ENCODE data around the gene DIABLO.
"Not testable (repeated sequence)": the region's sequence is repeated elsewhere in the genome, so short reads cannot be mapped to it uniquely, and the experiment has no call there.

DIABLO gene

DNA sequence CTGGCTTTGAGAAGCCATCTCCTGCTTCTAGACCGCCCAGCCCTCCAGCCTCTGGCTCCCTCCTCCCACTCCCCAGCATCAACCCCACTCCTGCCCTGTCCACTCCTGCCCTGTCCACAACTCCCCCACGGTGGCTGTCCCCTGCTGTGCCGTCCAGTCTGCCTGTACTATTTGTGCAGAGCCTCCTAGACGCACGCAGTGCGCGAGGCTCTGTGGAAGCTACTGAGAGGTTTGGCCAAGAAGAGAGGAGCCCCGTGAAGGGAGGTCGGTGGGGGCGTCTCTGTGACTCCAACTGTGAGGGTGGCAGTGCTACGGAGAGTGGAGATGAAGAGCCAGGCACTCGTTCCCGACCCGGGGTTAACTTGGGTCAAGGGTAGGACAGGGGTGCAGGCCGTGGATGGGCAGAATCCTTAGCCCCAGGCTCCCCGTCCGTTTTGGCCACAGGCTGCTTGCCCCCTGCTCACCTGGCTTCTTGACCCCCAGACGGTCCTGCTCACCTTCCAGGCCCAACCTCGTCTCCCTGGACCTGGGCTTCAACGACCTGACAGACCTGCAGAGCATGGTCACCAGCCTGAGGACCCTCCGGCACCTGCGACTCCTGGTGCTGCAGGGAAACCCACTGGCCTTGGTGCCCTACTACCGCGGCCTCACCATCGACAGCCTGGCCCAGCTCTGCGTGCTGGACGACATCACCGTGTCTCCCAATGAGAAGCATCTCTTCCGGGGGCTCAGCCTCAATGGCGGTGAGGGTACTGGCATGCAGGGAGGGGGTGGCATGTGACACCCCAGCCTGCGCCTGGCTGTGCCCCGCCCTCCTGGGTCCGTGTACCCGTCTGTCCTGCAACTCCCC is 36.0 kb downstream of the DIABLO start:
- DNase-seq (ENCODE audit: low spot score) = no peak
- no peak for FAIRE-seq

DNA sequence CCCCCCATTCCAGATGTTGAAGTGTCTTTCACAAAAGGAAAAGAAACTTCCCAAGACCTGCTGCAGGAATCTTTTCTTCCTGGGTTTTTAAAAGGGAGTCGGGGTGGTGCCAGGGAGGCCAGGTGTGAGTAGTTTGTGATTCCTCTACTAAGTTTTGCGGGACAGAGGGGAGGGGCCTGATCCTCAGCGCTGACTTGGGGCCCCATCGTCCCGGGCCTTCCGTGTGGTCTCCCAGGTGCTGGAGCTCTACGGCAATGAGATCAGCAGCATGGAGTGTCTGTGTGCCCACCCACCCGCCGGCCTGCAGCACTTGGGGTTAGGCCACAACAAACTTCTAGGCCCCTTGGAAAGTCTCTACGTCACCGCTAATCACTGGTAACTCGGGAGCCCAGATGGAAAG is 38.4 kb downstream of the DIABLO start:
- FAIRE-seq = no peak
- DNase-seq (ENCODE audit: low spot score) = no peak

DNA sequence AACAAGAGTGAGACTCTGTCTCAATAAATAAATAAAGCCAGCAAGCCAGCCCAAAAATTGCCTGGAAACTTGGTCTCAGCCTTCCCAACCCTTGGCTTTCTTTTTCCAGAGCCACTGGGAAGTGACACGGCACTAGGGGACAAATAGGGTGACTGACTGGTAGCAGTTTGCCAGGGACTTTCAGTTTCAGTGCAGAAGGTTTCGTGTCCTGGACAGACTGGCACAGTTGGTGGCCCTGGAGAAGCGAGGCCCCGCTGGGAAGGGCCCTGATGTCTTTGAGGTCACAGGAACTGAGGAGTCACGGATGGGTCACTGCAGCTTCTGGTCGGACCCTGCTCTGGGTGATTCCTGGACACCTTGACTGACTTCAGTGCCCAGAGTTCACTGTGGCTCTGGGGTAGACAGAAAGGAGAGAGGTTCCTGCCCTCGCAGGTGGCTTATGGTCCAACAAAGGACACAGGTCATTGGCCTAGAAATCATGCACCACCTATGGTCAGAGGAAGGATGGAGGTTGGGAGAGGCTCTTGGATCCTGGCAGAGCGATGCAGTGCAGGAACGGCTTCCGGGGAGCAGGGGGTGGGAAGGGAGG is 40.3 kb downstream of the DIABLO start:
- FAIRE-seq (no peak), DNase-seq (ENCODE audit: low spot score) (no peak)

DNA sequence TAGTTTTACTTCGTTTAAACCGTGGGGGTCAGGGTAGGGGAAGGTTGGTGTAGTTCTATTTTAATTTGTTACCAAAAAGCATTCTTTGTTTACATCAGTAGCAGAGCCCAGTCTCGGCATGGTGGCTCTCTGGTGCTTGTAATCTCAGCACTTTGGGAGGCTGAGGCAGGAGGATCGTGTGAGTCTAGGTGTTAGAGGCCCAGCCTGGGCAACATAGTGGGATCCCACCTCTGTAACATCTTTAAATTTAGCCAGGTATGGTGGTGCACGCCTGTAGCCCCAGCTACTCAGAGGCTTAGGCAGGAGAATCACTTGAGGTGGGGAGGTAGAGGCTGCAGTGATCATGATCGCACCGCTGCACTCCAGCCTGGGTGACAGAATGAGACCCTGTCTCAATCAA is 40.8 kb downstream of the DIABLO start:
- no peak for DNase-seq (ENCODE audit: low spot score)
- FAIRE-seq = no peak

DNA sequence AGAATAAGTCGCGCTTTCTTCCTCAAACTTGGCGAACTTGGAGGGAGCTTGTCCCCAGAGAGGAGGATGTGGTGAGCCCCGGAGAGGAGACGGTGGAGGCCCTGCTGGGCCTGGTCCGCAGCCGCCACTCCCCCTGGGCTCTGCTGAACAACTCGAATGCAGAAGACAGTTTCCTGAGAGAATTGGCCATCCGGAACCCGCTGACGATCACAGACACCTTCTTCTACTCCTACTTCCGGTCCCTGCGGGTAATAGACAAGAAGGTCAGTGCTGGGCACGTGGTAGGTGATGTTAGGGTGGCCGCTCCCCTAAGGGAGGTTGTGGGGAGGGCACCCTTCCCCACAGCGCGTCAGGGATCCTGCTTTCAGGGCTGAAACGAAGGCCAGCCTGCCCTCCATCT is 41.3 kb downstream of the DIABLO start:
- no peak for FAIRE-seq
- no peak for DNase-seq (ENCODE audit: low spot score)

DNA sequence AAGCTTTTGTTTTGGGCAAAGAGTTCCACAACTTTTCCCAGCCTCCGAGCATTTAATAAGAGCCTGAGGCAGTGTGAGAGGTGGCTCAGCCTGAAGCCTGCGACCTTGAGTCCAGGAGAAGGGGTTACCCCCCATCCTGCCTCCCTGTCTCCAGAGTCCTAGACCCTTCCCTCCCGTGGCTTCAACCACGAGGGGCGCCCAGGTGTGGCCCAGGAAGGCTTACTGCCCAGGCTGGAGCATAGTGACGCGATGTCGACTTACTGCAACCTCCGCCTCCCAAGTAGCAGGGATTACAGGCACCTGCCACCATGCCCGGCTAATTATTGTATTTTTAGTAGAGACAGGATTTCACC is 42.3 kb downstream of the DIABLO start:
- DNase-seq (ENCODE audit: low spot score) = no peak
- no peak for FAIRE-seq

DNA sequence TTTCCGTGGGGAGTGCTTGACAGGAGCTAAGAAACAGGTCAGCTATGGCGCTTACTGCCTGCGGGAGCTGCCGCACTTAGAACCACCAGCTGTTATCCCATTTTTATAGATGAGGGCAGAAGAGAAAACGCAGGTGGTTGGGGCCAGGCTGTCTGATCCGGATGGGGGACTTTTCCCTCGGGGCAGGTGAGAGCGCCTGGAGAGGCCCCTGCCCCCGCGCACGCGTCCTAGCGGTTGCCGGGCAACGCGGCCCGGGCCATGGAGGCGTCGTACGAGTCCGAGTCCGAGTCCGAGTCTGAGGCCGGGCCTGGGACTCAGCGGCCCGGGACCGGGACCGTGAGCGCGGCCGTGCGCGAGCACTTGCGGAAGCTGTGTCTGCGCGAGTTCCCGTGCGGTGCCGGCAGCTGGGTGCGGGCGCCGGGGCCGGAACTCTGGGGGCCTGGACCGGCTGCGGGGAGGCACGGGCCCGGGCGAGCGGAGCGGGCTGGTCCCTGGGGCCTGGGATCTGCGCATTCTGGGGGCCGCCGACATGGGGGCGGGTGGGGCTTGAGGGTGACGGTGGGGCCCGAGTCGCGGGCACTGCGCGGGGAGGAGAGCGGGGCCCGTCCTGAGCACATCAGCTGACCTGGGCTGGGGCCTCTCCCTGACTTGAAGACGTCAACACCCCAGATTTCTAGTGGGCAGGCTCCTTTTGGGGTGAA is 42.8 kb downstream of the DIABLO start, which contains the start of gene LRRC43:
Gene LRRC43, plus strand, starts transcription at position 237 of the 701 bp plus-strand sequence. Its CDS starts 22 bp downstream, at position 259.
- no peak for FAIRE-seq
- DNase-seq (ENCODE audit: low spot score) = no peak

DNA sequence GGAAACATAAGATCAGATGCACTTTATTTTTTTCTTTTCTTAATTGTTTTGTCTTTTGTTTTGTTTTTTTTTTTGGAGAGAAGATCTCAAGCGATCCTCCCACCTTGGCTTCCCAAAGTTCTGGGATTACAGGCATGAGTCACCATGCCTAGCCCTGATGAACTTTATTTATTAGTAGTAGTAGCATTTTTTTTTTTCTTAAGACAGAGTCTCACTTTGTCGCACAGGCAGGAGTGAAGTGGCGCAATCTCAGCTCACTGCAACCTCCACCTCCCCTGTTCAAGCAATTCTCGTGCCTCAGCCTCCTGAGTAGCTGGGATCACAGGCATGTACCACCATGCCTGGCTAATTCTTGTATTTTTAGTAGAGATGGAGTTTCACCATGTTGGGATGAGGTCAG is 49.4 kb downstream of the DIABLO start:
- FAIRE-seq = not testable (repeated sequence)

DNA sequence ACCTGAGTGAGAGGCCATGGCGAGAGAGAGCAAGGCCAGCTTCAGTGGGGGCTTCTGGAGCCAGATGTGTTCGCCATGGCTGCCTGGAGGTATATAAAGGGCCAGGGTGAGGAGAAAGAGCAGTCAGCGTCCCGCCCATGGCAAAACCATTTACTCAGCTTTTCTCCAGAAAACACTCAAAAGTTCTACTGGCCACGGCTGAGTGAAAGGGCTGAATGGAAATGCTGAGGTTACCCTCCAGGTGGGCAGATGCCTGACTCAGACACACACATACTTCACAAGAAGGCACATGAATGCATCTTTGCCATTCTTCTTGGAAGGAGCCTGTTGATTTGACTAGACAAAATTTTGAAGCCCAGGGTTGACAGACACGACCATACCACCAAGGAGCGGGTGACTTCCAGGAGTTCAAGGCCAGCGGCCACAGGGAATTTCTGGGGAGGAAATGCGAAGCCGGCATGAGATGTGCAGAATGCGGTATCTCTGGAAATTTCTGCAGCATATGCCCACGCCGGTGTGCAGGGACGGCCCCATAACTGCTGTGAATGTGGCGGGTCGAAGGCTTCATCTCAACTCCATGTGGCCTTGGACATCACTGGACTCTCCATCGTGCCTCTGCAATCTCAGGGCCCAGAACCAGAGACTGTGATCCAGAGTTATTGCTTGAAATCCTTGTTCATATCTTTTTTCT is 51.6 kb downstream of the DIABLO start, which contains the start of gene IL31:
Gene IL31, minus strand, starts transcription at position 67 of the 691 bp plus-strand sequence. Its CDS starts 49 bp downstream, at position 18.
- DNase-seq (ENCODE audit: low spot score) (no peak), FAIRE-seq (no peak)

More for the DNA sequence above, 49.4 kb downstream of the DIABLO start:
- DNase-seq (ENCODE audit: low spot score) = not testable (repeated sequence)

DNA sequence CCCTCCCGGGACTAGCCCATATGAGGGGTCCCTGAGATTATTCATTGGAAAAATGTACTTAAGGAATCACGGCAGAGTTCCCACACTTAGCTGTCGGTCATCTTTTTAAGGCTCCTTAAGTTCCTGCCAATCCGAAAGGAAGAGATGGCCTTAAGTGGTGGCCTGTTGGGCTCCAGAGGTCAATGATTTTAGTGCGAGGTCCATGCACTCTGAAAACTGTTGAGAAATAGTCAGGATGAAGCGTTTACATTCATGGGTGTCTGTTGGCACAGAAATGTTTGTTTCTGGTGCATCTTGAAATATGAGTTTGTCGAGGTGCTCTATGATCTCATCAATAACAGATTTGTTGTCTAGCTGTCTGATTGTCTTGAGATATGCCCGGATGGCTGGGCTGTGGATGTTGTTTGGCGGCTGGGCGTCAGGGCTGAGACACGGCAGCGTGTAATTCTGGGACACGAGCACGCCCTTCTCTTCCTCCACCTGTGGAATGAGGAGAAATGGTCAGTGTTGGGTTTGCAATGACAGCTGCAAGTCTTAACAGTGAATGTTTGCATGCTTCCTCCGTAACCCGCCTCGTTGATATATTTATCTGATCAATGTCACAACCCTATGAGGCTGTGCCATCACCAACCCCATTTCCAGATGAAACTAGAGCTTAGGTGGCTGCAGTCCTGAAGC is 53.5 kb downstream of the DIABLO start:
- FAIRE-seq (no peak), DNase-seq (ENCODE audit: low spot score) (no peak)

DNA sequence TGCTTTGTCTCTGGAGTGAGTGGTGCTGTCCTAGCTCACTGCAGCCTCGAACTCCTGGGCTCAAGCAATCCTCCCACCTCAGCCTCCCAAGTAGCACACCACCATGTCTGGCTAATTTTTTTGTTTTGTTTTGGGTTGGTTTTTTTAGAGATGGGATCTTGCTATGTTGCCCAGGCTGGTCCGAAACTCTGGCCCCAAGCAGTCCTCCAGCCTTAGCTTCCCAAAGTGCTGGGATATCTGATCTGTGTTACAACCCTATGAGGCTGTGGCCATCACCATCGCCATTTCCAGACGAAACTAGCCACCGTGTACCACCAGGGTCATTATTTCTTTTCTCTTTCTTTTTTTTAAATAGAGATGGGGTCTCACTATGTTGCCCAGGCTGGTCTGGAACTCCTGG is 54.5 kb downstream of the DIABLO start:
- no peak for FAIRE-seq
- no peak for DNase-seq (ENCODE audit: low spot score)

DNA sequence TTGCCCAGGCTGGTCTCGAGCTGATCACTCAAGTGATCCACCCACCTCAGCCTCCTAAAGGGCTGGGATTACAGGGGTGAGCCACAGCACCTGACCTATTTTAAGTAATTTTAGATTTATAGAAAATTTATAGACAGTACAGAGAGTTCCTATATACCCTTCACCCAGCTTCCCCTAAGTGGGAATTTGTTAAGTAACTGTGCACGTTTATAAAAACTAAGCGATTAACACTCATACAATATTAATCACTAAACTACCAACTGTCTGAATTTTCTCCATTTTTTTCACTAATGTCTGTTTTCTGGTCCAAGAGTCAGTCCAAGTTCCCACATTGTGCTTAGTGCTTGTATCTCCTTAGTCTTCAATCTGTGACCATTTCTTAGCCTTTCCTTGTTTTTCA is 57.4 kb downstream of the DIABLO start:
- DNase-seq (ENCODE audit: low spot score) (no peak), FAIRE-seq (no peak)

DNA sequence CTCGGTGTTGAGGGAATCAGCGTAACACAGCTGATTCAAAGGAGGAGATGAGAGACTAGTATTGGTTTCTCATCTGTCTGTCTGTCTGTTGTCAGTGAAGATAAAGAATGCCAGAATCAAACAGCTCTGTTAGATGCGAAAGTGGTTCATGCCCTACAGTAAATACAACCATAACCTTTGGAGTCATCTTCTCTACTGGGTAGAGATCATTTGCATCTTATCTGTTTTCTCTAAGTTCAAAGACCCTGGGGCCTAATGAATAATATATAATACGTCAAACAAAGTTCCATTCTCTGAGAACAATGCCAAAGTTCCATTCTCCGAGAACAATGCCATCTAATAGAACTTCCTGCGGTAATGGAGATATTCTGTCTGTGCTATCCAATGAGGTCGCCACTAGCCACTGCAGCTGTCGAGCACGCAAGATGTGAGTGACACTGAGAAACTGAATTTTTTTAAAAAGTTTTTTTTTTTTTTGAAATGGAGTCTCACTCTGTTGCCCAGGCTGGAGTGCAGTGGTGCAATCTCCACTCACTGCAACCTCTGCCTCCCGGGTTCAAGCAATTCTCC is 58.4 kb downstream of the DIABLO start:
- FAIRE-seq (no peak), DNase-seq (ENCODE audit: low spot score) (no peak)

DNA sequence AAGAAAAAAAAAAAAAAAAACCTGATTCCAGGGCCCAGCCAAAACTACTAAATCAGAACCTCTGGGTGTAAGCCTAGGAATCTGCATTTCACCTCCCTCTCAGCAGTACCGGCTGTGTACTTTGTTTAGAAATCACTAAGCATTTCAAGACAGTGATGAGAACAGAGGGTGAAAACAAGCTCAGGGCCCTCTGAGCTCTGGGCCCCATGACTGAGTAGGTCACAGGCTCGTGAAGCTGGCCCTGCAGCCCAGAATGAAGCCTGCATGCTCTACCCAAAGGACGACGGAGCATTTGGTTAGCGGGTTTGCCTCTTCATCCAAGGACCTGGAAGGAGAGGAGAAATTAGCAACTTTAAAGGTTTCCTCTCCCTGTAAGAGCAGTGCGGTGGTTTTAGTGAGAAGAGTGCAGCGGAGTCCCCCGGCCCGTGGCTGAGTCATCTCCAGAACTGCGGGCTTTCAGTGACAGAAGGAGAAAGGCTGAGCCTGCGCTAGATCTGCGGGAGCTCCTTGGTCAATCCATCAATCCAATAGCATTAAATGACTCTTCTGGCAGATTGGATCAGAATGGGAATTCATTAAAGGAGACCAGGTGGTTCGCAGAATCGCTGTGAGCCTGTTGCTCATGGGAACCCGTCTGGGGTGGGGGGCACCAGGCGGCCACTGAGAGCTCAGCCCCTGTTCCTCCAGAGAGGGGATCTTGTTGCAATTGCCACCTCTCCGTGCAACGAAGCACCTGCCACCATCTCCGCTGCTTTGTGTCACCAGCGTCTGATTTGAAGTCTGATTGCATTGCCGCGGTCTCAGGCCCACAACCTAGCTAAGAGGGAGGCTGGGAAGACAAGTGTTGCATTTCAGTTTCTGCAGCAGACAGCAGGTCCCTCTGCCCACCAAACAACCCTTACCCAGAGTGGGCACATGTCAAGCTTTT is 59.2 kb downstream of the DIABLO start:
- DNase-seq (ENCODE audit: low spot score) = no peak
- FAIRE-seq = no peak

DNA sequence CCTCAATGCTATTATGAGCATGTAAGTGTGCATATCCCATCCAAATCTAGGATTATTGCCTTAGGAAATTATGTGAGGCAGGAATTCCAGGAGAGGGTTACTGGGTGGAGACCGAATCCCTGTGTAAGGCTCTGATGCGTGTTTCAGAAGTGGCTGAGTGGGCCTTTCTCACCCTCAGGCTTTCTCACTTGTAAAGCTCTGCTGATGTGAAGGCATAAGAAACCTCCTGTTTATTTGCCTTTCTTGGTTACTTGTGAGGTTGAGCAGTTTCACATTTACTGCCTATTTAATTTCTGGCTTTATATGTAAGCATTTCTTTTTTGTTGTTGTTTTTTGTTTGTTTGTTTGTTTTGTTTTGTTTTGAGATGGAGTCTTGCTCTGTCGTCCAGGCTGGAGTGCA is 62.9 kb downstream of the DIABLO start:
- FAIRE-seq (no peak), DNase-seq (ENCODE audit: low spot score) (no peak)

DNA sequence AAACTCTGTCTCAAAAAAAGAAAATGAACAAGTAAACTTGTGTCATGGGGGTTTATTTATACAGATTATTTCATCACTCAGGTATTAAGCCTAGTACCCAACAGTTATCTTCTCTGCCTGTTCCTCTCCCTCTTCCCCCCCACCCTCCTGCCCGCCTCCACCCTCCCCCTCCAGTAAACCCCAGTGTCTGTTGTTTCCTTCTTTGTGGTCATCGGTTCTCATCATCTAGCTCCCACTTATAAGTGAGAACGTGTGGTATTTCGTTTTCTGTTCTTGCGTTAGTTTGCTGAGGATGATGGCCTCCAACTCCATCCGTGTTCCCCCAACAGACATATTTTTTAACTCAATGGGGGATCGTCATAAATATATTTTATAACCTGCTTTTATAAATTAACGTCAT is 64.2 kb downstream of the DIABLO start:
- no peak for DNase-seq (ENCODE audit: low spot score)
- FAIRE-seq = no peak

DNA sequence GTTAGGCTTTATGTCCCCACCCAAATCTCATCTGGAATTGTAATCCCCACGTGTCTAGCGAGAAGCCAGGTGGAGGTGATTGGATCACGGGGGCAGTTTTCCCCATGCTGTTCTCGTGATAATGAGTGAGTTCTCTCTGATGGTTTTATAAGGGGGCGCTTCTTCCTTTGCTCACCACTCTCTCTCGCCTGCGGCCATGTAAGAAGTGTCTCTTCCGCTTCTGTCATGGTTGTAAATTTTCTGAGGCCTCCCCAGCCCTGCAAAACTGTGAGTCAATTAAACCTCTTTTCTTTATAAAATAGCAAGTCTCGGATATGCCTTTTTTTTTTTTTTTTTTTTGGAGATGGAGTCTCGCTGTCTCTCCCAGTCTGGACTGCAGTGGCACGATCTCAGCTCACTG is 65.1 kb downstream of the DIABLO start:
- no peak for FAIRE-seq

DNA sequence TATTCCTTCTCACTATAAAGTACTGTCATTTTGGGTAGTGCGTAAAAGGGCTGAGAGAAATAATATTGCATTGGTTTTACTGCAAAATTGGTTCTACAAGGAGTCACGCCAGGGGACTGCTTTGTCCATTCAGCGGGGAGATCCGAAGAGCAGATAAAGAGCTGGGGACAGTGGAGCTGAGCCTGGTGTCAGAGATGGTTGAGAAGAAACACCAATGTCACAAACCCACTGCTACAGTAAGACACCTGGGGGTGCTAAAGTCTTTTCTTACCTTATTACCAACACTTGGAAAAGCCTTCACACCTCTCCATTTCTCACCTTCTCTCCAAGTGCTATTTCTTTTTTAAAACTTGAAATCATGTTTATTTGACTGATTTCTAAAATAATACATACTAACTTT is 66.0 kb downstream of the DIABLO start:
- FAIRE-seq (no peak), DNase-seq (ENCODE audit: low spot score) (no peak)

More for the DNA sequence above, 65.1 kb downstream of the DIABLO start:
- no peak for DNase-seq (ENCODE audit: low spot score)

DNA sequence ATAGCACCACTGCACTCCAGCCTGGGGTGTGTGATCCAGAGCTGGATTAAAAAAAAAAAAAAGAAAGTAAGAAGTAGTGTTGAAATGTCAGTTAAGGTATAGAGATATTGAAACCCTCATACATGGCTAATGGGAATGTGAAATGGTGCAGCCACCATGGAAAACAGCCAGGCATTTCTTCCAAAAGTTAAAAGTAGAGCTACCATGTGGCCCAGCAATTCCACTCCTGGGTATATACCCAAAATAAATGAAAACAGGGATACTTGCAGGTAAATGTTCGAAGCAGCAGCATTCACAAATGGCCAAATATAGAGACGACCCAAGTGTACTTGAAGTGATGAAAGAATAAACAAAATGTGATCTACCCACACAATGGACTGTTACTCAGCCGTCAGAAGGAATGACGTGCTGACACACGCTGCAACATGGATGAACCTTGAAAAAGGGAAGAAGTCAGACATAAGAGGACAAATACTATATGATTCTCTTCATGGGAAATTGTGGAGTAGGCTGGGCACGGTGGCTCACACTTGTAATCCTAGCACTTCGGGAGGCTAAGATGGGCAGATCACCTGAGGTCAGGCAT is 67.1 kb downstream of the DIABLO start:
- DNase-seq (ENCODE audit: low spot score) = no peak

More for the DNA sequence above, 67.1 kb downstream of the DIABLO start:
- no peak for FAIRE-seq
